Aorta (tissue), 5 donors: ENCODE data around the gene PANK1. TPM values are rescaled to one million over a fixed set of nuclear protein-coding genes. Genes with fewer than 3 reads are reported as not detected.

Experiments used
- ATAC-seq: fragments of 200-7000 bp; cut with Tn5 transposase; one replicate; pipeline ENCODE4 v1.9.1; 2022; ENCODE audit warnings: moderate library complexity; ENCODE audit not compliant: low FRiP score
- DNase-seq, 2 donors: peaks; one replicate each; pipeline ENCODE4 v3.0.0-alpha.2; 2020
- H3K27ac ChIP-seq, 2 donors: one replicate each; pipeline ENCODE4 v1.5.1; 2013; ENCODE audit warnings: low read length in 2 of 2, mild to moderate bottlenecking in 2 of 2, moderate library complexity in 2 of 2, control low read depth in 1 of 2, inconsistent platforms in 1 of 2, low read depth in 1 of 2
- H3K27me3 ChIP-seq, 2 donors: one replicate each; pipeline ENCODE4 v1.6.1; 2013; ENCODE audit warnings: control low read depth in 1 of 2, low read length in 1 of 2, mild to moderate bottlenecking in 1 of 2, moderate library complexity in 1 of 2; ENCODE audit not compliant: insufficient read depth in 2 of 2, control insufficient read depth in 1 of 2
- H3K36me3 ChIP-seq, 2 donors: one replicate each; pipeline ENCODE4 v1.6.1; 2013; ENCODE audit warnings: control low read depth in 1 of 2, low read length in 1 of 2, mild to moderate bottlenecking in 1 of 2; ENCODE audit not compliant: insufficient read depth in 2 of 2, control insufficient read depth in 1 of 2
- H3K4me1 ChIP-seq, 2 donors: one replicate each; pipeline ENCODE4 v1.6.1; 2013; ENCODE audit warnings: low read length in 2 of 2, control low read depth in 1 of 2, mild to moderate bottlenecking in 1 of 2, moderate library complexity in 1 of 2; ENCODE audit not compliant: insufficient read depth in 2 of 2, control insufficient read depth in 1 of 2
- H3K4me3 ChIP-seq, 2 donors: one replicate each; pipeline ENCODE4 v1.5.1; 2013; ENCODE audit warnings: low read length in 2 of 2, control low read depth in 1 of 2, mild to moderate bottlenecking in 1 of 2
- H3K9me3 ChIP-seq: one replicate; pipeline ENCODE4 v1.6.1; 2013; ENCODE audit warnings: mild to moderate bottlenecking, low read length; ENCODE audit not compliant: control insufficient read depth
- WGBS, 2 donors: extraction: QIAGEN DNeasy Blood & Tissue Kit; methylation state at CpG; one replicate each; pipeline ENCODE4 v1.1.7; 2013; 5-methylcytosine and 5-hydroxymethylcytosine counted together
- intact Hi-C, 2 donors: fragments of 100-400 bp; cut with DNase I; formaldehyde crosslinking; loops; one replicate each; pipeline versions ENCODE4 v1.14.2 to v1.15.0; 2022
- polyA plus RNA-seq, 2 donors: library from polyadenylated mRNA; stranded (reverse); fragments of 200-250 nt; gene quantifications; one replicate each; pipeline ENCODE4 v1.2.3, GENCODE V29; 2013
- total RNA-seq, 2 donors: library from RNA; stranded (reverse); fragmentation: NEBNext Ultra II Directional; extraction: Animal tissue kit (Norgen Biotek cat#: 25700); gene quantifications; one replicate each; pipeline ENCODE4 v1.2.1, GENCODE V29; 2021
- donor health status: healthy with polysubstance abuse.
- donor health status: Bipolar disorder and iron deficiency.
- donor health status: DM: no; HTN: no; CAD: no.
- donor health status: DM: no; HTN: no; CAD: no.
- donor health status: DM: yes; HTN: yes; CAD: no.

The PANK1 gene
- total and polyA plus RNA-seq, 4 donors = 1.4 to 4.8 (median 2.9) TPM

GRCh38 chr10:89639326-89639725, 5.7 kb downstream of the PANK1 start:
- H3K27me3 ChIP-seq = no peaks in the 10 kb centered on the region
- H3K4me1 ChIP-seq = no peaks in the 10 kb centered on the region
- WGBS, 2 donors = 94 to 99% methylated on average over 2 of the region's 2 CpGs
- H3K4me3 ChIP-seq = no peak overlapping the region
- DNase-seq = no peak
- no peak for ATAC-seq
- no peaks in the 10 kb centered on the region for H3K9me3 ChIP-seq
- intact Hi-C loops = no loop called here
- H3K27ac ChIP-seq = no peak overlapping the region
- H3K36me3 ChIP-seq = no peaks in the 10 kb centered on the region

DNA sequence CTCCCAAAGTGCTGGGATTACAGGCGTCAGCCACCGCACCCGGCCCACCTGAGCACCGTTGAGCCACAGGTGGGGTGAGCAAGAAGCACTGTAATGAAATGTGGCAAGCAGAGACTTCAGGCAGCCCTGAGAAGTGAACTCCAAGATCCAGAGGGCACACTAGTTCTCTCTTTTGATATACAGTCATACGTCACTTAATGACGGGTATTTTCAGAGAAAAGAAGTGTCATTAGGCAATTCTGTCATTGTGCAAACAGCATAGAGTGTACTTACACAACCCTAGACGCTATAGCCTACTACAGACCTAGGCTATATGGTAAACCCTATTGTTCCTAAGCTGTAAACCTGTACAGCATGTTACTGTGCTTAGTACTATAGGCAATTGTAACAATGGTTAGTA, 7.9 kb downstream of the PANK1 start:
- ATAC-seq (no peak), DNase-seq (no peak)
- H3K9me3 ChIP-seq = no peaks in the 10 kb centered on the region
- no peaks in the 10 kb centered on the region for H3K4me1 ChIP-seq
- intact Hi-C loops = no loop called here
- no peak overlapping the region for H3K27ac ChIP-seq
- 94 to 97% methylated on average over 7 of the region's 7 CpGs for WGBS, 2 donors
- H3K36me3 ChIP-seq = no peaks in the 10 kb centered on the region
- no peak overlapping the region for H3K4me3 ChIP-seq
- H3K27me3 ChIP-seq = no peaks in the 10 kb centered on the region

GRCh38 chr10:89634637-89635036, 10.4 kb downstream of the PANK1 start:
- no peak for DNase-seq
- no peaks in the 10 kb centered on the region for H3K27me3 ChIP-seq
- no peaks in the 10 kb centered on the region for H3K36me3 ChIP-seq
- no peaks in the 10 kb centered on the region for H3K9me3 ChIP-seq
- no peak overlapping the region for H3K4me3 ChIP-seq
- H3K27ac ChIP-seq = no peak overlapping the region
- WGBS, 2 donors = 97 to 98% methylated on average over 2 of the region's 2 CpGs
- intact Hi-C loops = no loop called here
- no peak for ATAC-seq
- H3K4me1 ChIP-seq = no peaks in the 10 kb centered on the region

DNA sequence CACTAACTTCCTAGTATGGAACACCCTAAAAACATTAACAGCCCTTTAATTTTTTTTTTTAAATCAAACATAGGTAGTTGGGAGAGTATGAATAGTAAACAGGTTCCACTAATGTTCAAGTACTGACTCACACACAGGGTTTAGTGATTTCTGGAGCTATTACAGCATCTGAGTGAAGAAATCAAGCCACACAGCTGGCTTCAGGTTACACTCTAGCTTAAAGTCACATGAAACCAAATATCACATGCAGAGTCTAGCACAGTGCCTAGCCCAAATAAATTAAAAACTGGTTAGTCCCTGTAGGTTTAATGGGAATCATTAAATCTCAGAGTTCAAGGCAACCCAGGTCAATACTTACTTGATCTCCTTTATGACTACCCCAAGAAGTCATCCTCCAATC, 11.6 kb downstream of the PANK1 start:
- Histone ChIP-seq H3K36me3 (no peaks in the 10 kb centered on the region), H3K9me3 (no peaks in the 10 kb centered on the region), H3K27me3 (no peaks in the 10 kb centered on the region), H3K4me1 (no peaks in the 10 kb centered on the region), H3K4me3 (no peak overlapping the region), H3K27ac (no peak overlapping the region)
- DNase-seq (no peak), ATAC-seq (no peak)
- intact Hi-C loops = no loop called here

DNA sequence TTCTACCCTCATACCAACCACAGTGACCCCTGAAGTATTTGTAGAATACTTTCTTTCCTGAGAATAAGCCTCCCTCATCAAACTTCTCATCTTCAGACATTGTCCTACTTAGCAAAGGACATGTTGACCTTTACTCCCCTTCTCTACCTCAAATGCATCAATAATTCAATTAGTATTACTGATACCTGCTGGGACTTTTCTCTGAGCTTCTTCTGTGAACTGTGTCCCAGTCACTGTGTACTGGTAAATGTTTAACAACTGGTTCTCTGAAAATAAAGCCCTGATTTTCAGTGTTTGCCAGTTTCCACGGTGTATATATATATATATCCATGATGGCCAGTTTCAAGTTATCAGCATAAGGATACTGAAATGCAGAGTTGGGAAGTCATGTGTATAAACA, 12.2 kb downstream of the PANK1 start:
- H3K27me3 ChIP-seq = no peaks in the 10 kb centered on the region
- ATAC-seq = no peak
- no peak overlapping the region for H3K27ac ChIP-seq
- intact Hi-C loops = no loop called here
- H3K9me3 ChIP-seq = no peaks in the 10 kb centered on the region
- no peak overlapping the region for H3K4me3 ChIP-seq
- H3K4me1 ChIP-seq = no peaks in the 10 kb centered on the region
- DNase-seq = no peak
- no peaks in the 10 kb centered on the region for H3K36me3 ChIP-seq
- WGBS, 2 donors = 69 to 73% methylated on average over 1 of the region's 1 CpG

DNA sequence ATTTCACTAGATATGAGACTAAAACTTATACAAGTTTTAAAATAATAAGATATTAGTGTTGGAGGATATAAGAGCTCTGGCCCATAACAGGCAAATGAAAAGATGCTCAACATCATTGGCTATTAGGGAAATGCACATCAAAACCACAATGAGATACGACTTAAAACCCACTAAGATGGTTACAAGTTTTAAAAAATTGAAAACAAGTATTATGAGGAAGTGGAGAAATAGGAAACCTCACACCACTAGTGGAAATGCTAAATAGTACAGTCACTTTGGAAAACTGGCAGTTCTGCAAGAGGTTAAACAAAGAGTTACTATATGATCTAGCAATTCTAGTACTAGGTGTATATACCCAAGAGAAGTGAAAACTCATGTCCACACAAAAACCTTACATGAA, 17.2 kb downstream of the PANK1 start:
- no peaks in the 10 kb centered on the region for H3K27me3 ChIP-seq
- ATAC-seq (no peak), DNase-seq (no peak)
- H3K27ac ChIP-seq = no peak overlapping the region
- H3K4me1 ChIP-seq = peaks cover 0 to 2% of the 10 kb centered on the region in 2 donors
- H3K36me3 ChIP-seq = no peaks in the 10 kb centered on the region
- no peak overlapping the region for H3K4me3 ChIP-seq
- WGBS, 2 donors = 87% methylated on average over 1 of the region's 1 CpG
- intact Hi-C loops = no loop called here
- no peaks in the 10 kb centered on the region for H3K9me3 ChIP-seq

DNA sequence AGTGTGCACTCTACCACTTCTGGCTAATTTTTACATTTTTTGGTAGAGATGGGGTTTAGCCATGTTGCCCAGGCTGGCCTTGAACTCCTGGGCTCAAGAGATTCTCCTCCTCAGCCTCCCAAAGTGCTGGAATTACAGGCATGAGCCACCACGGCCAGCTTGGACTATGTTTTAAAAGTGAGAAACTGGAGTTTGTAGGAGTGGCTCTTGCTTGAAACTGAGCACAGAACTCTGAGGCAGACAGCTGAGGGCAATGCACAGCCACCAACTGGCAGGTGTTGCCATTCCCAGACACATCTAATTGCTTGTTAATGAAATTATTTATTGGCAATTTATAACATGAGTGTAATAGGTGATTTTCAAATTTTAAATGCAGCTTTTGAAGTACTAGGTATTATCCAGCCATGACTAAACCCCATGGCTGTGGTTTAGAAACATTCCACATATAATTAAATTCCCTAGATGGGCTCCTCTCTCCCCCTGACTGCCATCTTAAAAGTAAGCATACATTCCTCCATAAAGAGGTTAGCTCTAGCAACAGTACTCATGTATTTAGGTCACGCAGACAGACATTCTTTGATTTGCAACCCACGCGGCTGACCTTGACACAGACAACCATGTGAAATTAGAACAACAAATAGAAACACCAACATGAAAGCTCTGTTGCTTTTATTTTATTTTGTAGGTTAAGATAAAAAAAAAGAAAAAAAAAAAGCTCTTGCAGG, 19.8 kb downstream of the PANK1 start:
- H3K4me3 ChIP-seq = no peak overlapping the region
- ATAC-seq = no peak
- no peaks in the 10 kb centered on the region for H3K27me3 ChIP-seq
- H3K27ac ChIP-seq = no peak overlapping the region
- no peak for DNase-seq
- peaks cover 0 to 2% of the 10 kb centered on the region in 2 donors for H3K4me1 ChIP-seq
- intact Hi-C loops = no loop called here
- no peaks in the 10 kb centered on the region for H3K36me3 ChIP-seq
- 86 to 89% methylated on average over 4 of the region's 4 CpGs for WGBS, 2 donors
- peaks cover 2% of the 10 kb centered on the region for H3K9me3 ChIP-seq

DNA sequence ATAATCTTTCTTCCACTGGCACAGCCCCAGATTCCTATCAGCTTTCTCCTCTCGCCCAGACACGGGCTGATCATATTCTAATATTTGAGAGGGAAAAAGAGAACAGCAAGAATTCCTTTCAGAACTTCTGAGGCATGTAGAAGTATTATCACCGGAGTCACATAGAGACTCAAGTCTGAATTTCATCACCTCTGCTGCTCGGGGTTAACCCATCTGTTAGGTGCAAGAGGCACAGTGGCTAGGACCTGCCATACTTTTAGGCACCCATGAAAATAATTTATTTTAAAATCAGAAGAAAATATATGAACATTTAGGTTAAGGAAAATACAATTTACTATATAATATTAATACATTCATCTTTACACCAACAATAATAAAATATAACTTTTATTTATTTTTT, 21.0 kb downstream of the PANK1 start:
- peaks cover 0 to 2% of the 10 kb centered on the region in 2 donors for H3K4me1 ChIP-seq
- H3K4me3 ChIP-seq = no peak overlapping the region
- peaks cover 0 to 2% of the 10 kb centered on the region in 2 donors for H3K27me3 ChIP-seq
- WGBS, 2 donors = 81 to 97% methylated on average over 4 of the region's 4 CpGs
- no peaks in the 10 kb centered on the region for H3K36me3 ChIP-seq
- intact Hi-C loops = no loop called here
- H3K27ac ChIP-seq = no peak overlapping the region
- DNase-seq (no peak), ATAC-seq (no peak)
- peaks cover 2% of the 10 kb centered on the region for H3K9me3 ChIP-seq

GRCh38 chr10:89622151-89622550, 22.9 kb downstream of the PANK1 start:
- ATAC-seq = no peak
- peaks cover 0 to 2% of the 10 kb centered on the region in 2 donors for H3K27me3 ChIP-seq

More at GRCh38 chr10:89622151-89622550, 22.9 kb downstream of the PANK1 start:
- Histone ChIP-seq H3K4me1 (peaks cover 0 to 2% of the 10 kb centered on the region in 2 donors), H3K9me3 (peaks cover 2% of the 10 kb centered on the region), H3K27ac (no peak overlapping the region), H3K36me3 (no peaks in the 10 kb centered on the region), H3K4me3 (no peak overlapping the region)
- intact Hi-C loops = no loop called here
- DNase-seq = no peak
